Activated T-helper 1 cell treated with anti-CD3 and anti-CD28 coated beads, Interleukin-12 subunit alpha, Interleukin-12 subunit beta, Interleukin-2, Interleukin-4 antibody, amounts not matched to agents 30 ng/mL and 10 ng/mL and 1 ng/mL, durations not matched to agents 14 hours and 24 hours and 36 hours (primary cell): ENCODE data around the gene CEACAM4. TPM values are rescaled to one million over a fixed set of nuclear protein-coding genes. Genes with fewer than 3 reads are reported as not detected.
"Not testable (repeated sequence)": the region's sequence is repeated elsewhere in the genome, so short reads cannot be mapped to it uniquely, and the experiment has no call there.

Source experiments
- DNase-seq: peaks from one replicate; pipeline ENCODE4 v3.0.0; 2021; ENCODE audit warnings: low spot score
- H3K27ac Mint-ChIP-seq: one replicate; pipeline ENCODE4 v1.8.0; 2021; ENCODE audit warnings: mild to moderate bottlenecking, mixed read lengths
- H3K27me3 Mint-ChIP-seq: one replicate; pipeline ENCODE4 v1.8.0; 2022; ENCODE audit warnings: mild to moderate bottlenecking, moderate library complexity, mixed read lengths; ENCODE audit not compliant: insufficient read depth
- H3K36me3 Mint-ChIP-seq: one replicate; pipeline ENCODE4 v1.8.0; 2021; ENCODE audit warnings: low read depth, mixed read lengths
- H3K4me1 Mint-ChIP-seq: one replicate; pipeline ENCODE4 v1.8.0; 2021; ENCODE audit warnings: low read depth, mixed read lengths
- H3K4me3 Mint-ChIP-seq: one replicate; pipeline ENCODE4 v1.8.0; 2021; ENCODE audit warnings: mild to moderate bottlenecking, moderate library complexity, mixed read lengths
- H3K9me3 Mint-ChIP-seq: one replicate; pipeline ENCODE4 v1.8.0; 2021; ENCODE audit warnings: mixed read lengths
- intact Hi-C: fragments of 100-400 bp; cut with micrococcal nuclease; formaldehyde crosslinking; loops from one replicate; pipeline ENCODE4 v1.15.1; 2024
- total RNA-seq: library from RNA; stranded (reverse); gene quantifications from 2 replicates; pipeline ENCODE4 v1.2.3, GENCODE V29; 2022

The CEACAM4 gene
- not detected in 2 replicates for total RNA-seq

- Mint-ChIP-seq H3K27ac (no peak within 1 kb of the TSS), H3K9me3 (peaks cover 14% of the 10 kb centered on the region), H3K4me3 (no peak within 1 kb of the TSS), H3K36me3 (no peaks in the 10 kb centered on the region), H3K27me3 (peaks cover 7% of the 10 kb centered on the region), H3K4me1 (no peaks in the 10 kb centered on the region)
- no peak for DNase-seq
- intact Hi-C loops, result no loop called here
Measured at GRCh38 chr19:41626877-41627276, at the start of gene CEACAM4. CEACAM4 (minus strand) TSS chr19:41627074; CDS start chr19:41626963, 111 bp downstream.

- no peaks in the 10 kb centered on the region for H3K36me3 Mint-ChIP-seq
- peaks cover 13% of the 10 kb centered on the region for H3K27me3 Mint-ChIP-seq
- no peak overlapping the region for H3K4me3 Mint-ChIP-seq
- no peaks in the 10 kb centered on the region for H3K4me1 Mint-ChIP-seq
- no peaks in the 10 kb centered on the region for H3K9me3 Mint-ChIP-seq
- no peak for DNase-seq
- intact Hi-C loops, result no loop called here
- no peak overlapping the region for H3K27ac Mint-ChIP-seq
Measured at GRCh38 chr19:41671486-41671885, 44.6 kb upstream of the CEACAM4 start.

- H3K4me1 Mint-ChIP-seq, result no peaks in the 10 kb centered on the region
- H3K27ac Mint-ChIP-seq, result no peak overlapping the region
- peaks cover 11% of the 10 kb centered on the region for H3K27me3 Mint-ChIP-seq
- intact Hi-C loops, result no loop called here
- H3K4me3 Mint-ChIP-seq, result no peak overlapping the region
- no peak for DNase-seq
- H3K36me3 Mint-ChIP-seq, result no peaks in the 10 kb centered on the region
- H3K9me3 Mint-ChIP-seq, result peaks cover 5% of the 10 kb centered on the region
Measured at GRCh38 chr19:41670755-41671154, 43.9 kb upstream of the CEACAM4 start.

DNA sequence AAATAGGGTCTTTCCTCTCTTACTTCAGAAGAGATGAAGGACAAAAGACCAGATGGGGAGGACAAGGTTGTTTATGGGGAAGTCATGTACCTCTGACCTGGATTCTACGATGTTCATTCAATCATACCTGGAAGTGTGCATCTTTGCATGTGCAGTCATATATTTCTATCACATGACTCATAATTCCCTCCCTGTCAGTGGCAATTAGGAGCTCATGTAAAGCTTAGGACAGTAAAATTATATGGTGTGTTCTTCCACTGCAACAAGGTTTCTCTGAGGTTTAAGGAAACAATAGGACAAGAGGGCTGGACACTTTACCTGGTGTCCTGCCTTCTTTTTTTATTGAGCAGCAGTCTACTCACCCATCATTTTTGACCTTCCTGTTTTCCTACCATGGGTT is 41.4 kb upstream of the CEACAM4 start:
- Mint-ChIP-seq H3K4me3 (no peak overlapping the region), H3K36me3 (no peaks in the 10 kb centered on the region), H3K4me1 (no peaks in the 10 kb centered on the region), H3K9me3 (peaks cover 20% of the 10 kb centered on the region), H3K27me3 (peaks cover 5% of the 10 kb centered on the region), H3K27ac (no peak overlapping the region)
- intact Hi-C loops, result no loop called here
- DNase-seq, result no peak

- DNase-seq, result no peak
- peaks cover 20% of the 10 kb centered on the region for H3K9me3 Mint-ChIP-seq
- peaks cover 13% of the 10 kb centered on the region for H3K27me3 Mint-ChIP-seq
- no peak overlapping the region for H3K27ac Mint-ChIP-seq
- H3K4me3 Mint-ChIP-seq, result no peak overlapping the region
- H3K4me1 Mint-ChIP-seq, result no peaks in the 10 kb centered on the region
- no peaks in the 10 kb centered on the region for H3K36me3 Mint-ChIP-seq
- intact Hi-C loops, result no loop called here
Measured at GRCh38 chr19:41666075-41666474, 39.2 kb upstream of the CEACAM4 start.

DNA sequence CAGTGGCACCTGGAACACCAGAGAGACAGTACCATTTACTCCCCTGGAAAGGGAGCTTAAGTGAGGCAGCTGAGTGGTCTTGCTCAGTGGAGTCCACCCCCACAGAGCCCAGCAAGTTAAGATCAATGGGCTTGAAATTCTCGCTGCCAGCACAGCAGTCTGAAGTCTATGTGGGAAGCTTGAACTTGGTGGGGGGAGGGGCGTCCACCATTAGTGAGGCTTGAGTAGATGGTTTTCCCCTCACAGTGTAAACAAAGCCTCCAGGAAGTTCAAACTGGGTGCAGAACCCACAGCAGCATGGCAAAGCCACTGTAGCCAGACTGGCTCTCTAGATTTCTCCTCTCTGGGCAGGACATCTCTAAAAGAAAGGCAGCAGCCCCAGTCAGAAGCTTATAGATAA is 30.3 kb upstream of the CEACAM4 start:
- no peaks in the 10 kb centered on the region for H3K4me1 Mint-ChIP-seq
- H3K27me3 Mint-ChIP-seq, result peaks cover 47% of the 10 kb centered on the region
- H3K4me3 Mint-ChIP-seq, result no peak overlapping the region
- H3K27ac Mint-ChIP-seq, result no peak overlapping the region
- no peaks in the 10 kb centered on the region for H3K9me3 Mint-ChIP-seq
- intact Hi-C loops, result no loop called here
- DNase-seq, result no peak
- H3K36me3 Mint-ChIP-seq, result no peaks in the 10 kb centered on the region

DNA sequence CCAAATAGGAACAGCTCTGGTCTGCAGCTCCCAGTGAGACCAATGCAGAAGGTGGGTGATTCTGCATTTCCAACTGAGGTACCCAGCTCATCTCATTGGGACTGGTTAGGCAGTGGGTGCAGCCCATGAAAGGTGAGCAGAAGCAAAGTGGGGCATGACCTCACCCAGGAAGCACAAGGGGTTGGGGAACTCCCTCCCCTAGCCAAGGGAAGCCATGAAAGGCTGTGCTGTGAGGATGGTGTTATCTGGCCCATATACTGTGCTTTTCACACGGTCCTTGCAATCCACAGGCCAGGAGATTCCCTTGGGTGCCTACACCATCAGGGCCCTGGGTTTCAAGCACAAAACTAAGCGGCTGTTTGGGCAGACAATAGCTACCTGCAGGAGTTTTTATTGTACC is 29.9 kb upstream of the CEACAM4 start:
- DNase-seq, result peak; percentile 17
- H3K4me1 Mint-ChIP-seq, H3K9me3 Mint-ChIP-seq, H3K36me3 Mint-ChIP-seq, H3K4me3 Mint-ChIP-seq, intact Hi-C loops, H3K27ac Mint-ChIP-seq: not testable (repeated sequence)
- H3K27me3 Mint-ChIP-seq, result peaks cover 47% of the 10 kb centered on the region

DNA sequence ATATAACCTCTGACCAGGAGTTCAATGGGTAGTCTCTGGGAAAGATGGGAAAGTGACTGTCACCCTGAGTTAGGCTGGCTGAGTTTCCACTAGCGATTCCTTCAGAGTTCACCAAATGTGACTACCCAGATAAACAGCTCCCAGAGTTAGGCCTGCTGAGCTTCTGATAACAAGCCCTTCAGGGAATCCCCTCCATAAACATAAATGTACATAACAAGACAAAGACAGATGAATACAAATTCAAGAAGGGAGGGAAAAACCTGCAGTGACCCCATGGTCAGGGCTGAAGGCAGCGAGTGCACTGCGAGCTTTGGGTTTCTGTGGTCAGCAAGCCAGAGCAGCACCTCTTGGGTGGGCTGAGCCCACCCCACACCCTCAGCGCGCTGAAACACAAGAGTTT is 25.4 kb upstream of the CEACAM4 start:
- H3K27me3 Mint-ChIP-seq, result peaks cover 30% of the 10 kb centered on the region
- DNase-seq, result no peak
- H3K4me3 Mint-ChIP-seq, result no peak overlapping the region
- intact Hi-C loops, result no loop called here
- no peak overlapping the region for H3K27ac Mint-ChIP-seq
- H3K36me3 Mint-ChIP-seq, result no peaks in the 10 kb centered on the region
- H3K4me1 Mint-ChIP-seq, result no peaks in the 10 kb centered on the region
- H3K9me3 Mint-ChIP-seq, result no peaks in the 10 kb centered on the region

DNA sequence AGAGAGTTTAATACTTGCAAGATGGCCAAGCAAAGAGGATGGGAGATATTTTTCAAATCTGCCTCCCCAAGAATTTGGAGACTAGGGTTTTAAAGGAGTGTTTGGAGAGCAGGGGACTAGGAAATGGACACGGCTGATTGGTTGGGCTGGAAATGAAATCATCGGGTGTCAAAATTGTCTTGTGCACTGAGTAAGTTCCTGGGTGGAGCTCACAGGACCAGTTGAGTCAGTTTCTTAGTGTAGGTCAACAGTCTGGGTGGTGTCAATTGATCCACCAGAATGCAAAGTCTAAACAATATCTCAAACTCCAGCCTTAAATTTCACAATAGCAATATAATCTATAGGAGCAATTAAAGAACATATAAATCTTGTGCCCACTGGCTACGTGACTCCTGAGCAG is 23.0 kb upstream of the CEACAM4 start:
- H3K27ac Mint-ChIP-seq, result no peak overlapping the region
- no peak for DNase-seq
- no peaks in the 10 kb centered on the region for H3K9me3 Mint-ChIP-seq
- no peaks in the 10 kb centered on the region for H3K36me3 Mint-ChIP-seq
- no peak overlapping the region for H3K4me3 Mint-ChIP-seq
- no peaks in the 10 kb centered on the region for H3K4me1 Mint-ChIP-seq
- peaks cover 19% of the 10 kb centered on the region for H3K27me3 Mint-ChIP-seq
- intact Hi-C loops, result no loop called here

DNA sequence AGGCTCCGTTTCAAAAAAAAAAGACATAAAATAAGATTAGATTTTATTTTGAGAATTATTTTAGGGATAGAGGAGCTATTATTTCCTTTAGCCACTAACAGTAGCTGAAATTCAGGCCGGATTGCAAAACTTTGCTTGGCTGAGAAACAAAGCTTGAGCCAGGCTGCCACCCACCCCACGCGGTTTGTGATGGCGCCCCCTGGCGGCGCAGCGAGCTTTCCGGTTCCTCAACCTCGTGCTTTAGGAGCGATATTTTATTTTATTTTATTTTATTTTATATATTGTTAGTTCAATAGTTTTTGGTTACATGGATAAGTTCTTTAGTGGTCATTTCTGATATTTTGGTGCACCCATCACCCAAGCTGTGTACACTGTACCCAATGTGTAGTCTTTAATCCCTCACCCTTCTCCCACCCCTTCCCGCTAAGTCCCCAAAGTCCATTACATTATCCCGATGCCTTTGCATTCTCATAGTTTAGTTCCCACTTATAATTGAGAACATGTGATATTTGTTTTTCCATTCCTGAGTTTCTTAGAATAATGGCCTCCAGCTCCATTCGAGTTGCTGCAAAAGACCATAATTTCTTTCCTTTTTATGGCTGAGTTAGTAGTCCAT is 19.8 kb upstream of the CEACAM4 start:
- Mint-ChIP-seq H3K27me3 (peaks cover 8% of the 10 kb centered on the region), H3K4me1 (no peaks in the 10 kb centered on the region), H3K36me3 (no peaks in the 10 kb centered on the region), H3K4me3 (no peak overlapping the region), H3K9me3 (no peaks in the 10 kb centered on the region), H3K27ac (no peak overlapping the region)
- no peak for DNase-seq
- intact Hi-C loops, result no loop called here

- DNase-seq, result peak; percentile 48
- H3K9me3 Mint-ChIP-seq, result no peaks in the 10 kb centered on the region
- no peak overlapping the region for H3K4me3 Mint-ChIP-seq
- no peaks in the 10 kb centered on the region for H3K36me3 Mint-ChIP-seq
- no peaks in the 10 kb centered on the region for H3K4me1 Mint-ChIP-seq
- intact Hi-C loops, result loop anchor here (5.0 kb wide), 2 partner anchors 50 to 105 kb away; no protein-coding TSS in a partner anchor
- no peak overlapping the region for H3K27ac Mint-ChIP-seq
- H3K27me3 Mint-ChIP-seq, result no peaks in the 10 kb centered on the region
Measured at GRCh38 chr19:41641879-41642485, 15.1 kb upstream of the CEACAM4 start.

GRCh38 chr19:41638641-41639081 is 11.8 kb upstream of the CEACAM4 start:
- Mint-ChIP-seq H3K4me3 (no peak overlapping the region), H3K27ac (no peak overlapping the region), H3K4me1 (no peaks in the 10 kb centered on the region), H3K36me3 (no peaks in the 10 kb centered on the region), H3K27me3 (peaks cover 20% of the 10 kb centered on the region), H3K9me3 (no peaks in the 10 kb centered on the region)
- DNase-seq, result no peak
- intact Hi-C loops, result no loop called here

GRCh38 chr19:41637484-41637883 is 10.6 kb upstream of the CEACAM4 start:
- no peaks in the 10 kb centered on the region for H3K36me3 Mint-ChIP-seq
- peaks cover 20% of the 10 kb centered on the region for H3K27me3 Mint-ChIP-seq
- DNase-seq, result no peak
- intact Hi-C loops, result no loop called here
- no peaks in the 10 kb centered on the region for H3K4me1 Mint-ChIP-seq
- peaks cover 3% of the 10 kb centered on the region for H3K9me3 Mint-ChIP-seq
- H3K4me3 Mint-ChIP-seq, result no peak overlapping the region
- H3K27ac Mint-ChIP-seq, result no peak overlapping the region
